Activated T-cell treated with anti-CD3 and anti-CD28 coated beads for 24 hours (primary cell): ENCODE results near the gene PCDHGB7.
"Not testable (repeated sequence)": the region's sequence is repeated elsewhere in the genome, so short reads cannot be mapped to it uniquely, and the experiment has no call there.

Experiments used
- DNase-seq: peaks from one replicate; pipeline ENCODE4 v3.0.0-alpha.2; 2020; ENCODE audit warnings: low read depth

Gene PCDHGB7

GRCh38 chr5:141430332-141431113 lies 13.0 kb downstream of the PCDHGB7 start, which contains the start of gene PCDHGA12:
Gene PCDHGA12, plus strand, starts transcription at chr5:141430507. Its CDS starts 253 bp downstream, at chr5:141430760.
- no peak for DNase-seq

- DNase-seq, result no peak
These were observed 13.8 kb downstream of the PCDHGB7 start for GRCh38 chr5:141431286-141431685.

GRCh38 chr5:141432308-141432707 lies 14.8 kb downstream of the PCDHGB7 start:
- not testable (repeated sequence) for DNase-seq

GRCh38 chr5:141432726-141433125 lies 15.2 kb downstream of the PCDHGB7 start:
- not testable (repeated sequence) for DNase-seq

- no peak for DNase-seq
These were observed 16.5 kb downstream of the PCDHGB7 start for GRCh38 chr5:141434006-141434405.

GRCh38 chr5:141437221-141437620 lies 19.7 kb downstream of the PCDHGB7 start:
- no peak for DNase-seq

GRCh38 chr5:141439411-141440141 lies 22.1 kb downstream of the PCDHGB7 start:
- DNase-seq, result no peak

GRCh38 chr5:141440341-141440740 lies 22.9 kb downstream of the PCDHGB7 start:
- no peak for DNase-seq

- no peak for DNase-seq
These were observed 24.2 kb downstream of the PCDHGB7 start for GRCh38 chr5:141441571-141442170.

- no peak for DNase-seq
These were observed 47.9 kb downstream of the PCDHGB7 start for GRCh38 chr5:141465351-141465750.
